GM21737 (cell line): ENCODE results near the gene CDC16.
A peak's percentile ranks its signal among the peaks of the same experiment; 100 is the strongest.

Experiments
- ATAC-seq: cut with Tn5 transposase; IDR thresholded peaks from one replicate; pipeline ENCODE4 v1.9.1; 2021; ENCODE audit warnings: mild to moderate bottlenecking, moderate library complexity; ENCODE audit not compliant: unreplicated experiment

CDC16 gene

GRCh38 chr13:114296448-114296847 is 61.8 kb downstream of the CDC16 start:
- ATAC-seq, result no peak

GRCh38 chr13:114296902-114297301 is 62.2 kb downstream of the CDC16 start:
- no peak for ATAC-seq

- ATAC-seq, result no peak
Measured at GRCh38 chr13:114298866-114299265, 64.2 kb downstream of the CDC16 start.

GRCh38 chr13:114299604-114300305 is 65.1 kb downstream of the CDC16 start:
- no peak for ATAC-seq

- no peak for ATAC-seq
Measured at GRCh38 chr13:114303700-114304327, 69.1 kb downstream of the CDC16 start.

- no peak for ATAC-seq
Measured at GRCh38 chr13:114304346-114305034, 69.8 kb downstream of the CDC16 start.

GRCh38 chr13:114309086-114309485 is 74.4 kb downstream of the CDC16 start:
- no peak for ATAC-seq

GRCh38 chr13:114309806-114310410 is 75.2 kb downstream of the CDC16 start:
- no peak for ATAC-seq

- ATAC-seq, result no peak
Measured at GRCh38 chr13:114310956-114311355, 76.3 kb downstream of the CDC16 start.

- no peak for ATAC-seq
Measured at GRCh38 chr13:114311387-114311786, 76.7 kb downstream of the CDC16 start.

GRCh38 chr13:114311908-114312307 is 77.2 kb downstream of the CDC16 start:
- ATAC-seq, result no peak

GRCh38 chr13:114313061-114313860 is 78.6 kb downstream of the CDC16 start:
- no peak for ATAC-seq

- ATAC-seq, result peak; percentile 79
Measured at GRCh38 chr13:114314074-114314912, 79.6 kb downstream of the CDC16 start, which contains the start of gene CHAMP1. Gene CHAMP1, plus strand, starts transcription at chr13:114314503. Its CDS starts 9,340 bp downstream, at chr13:114323843.

- no peak for ATAC-seq
Measured at GRCh38 chr13:114315074-114315785, 80.5 kb downstream of the CDC16 start.

GRCh38 chr13:114318624-114319023 is 83.9 kb downstream of the CDC16 start:
- no peak for ATAC-seq

GRCh38 chr13:114319441-114319913 is 84.8 kb downstream of the CDC16 start:
- no peak for ATAC-seq

GRCh38 chr13:114320065-114320464 is 85.4 kb downstream of the CDC16 start:
- no peak for ATAC-seq

GRCh38 chr13:114321256-114321655 is 86.6 kb downstream of the CDC16 start:
- no peak for ATAC-seq
